CD4-positive, alpha-beta T cell treated with Interleukin-15 for 4 hours (primary cell): Measurements from ENCODE around the gene EPHA3.

Source experiments
- DNase-seq: peaks from one replicate; pipeline ENCODE4 v3.0.0-alpha.2; 2020; ENCODE audit warnings: low spot score

EPHA3 gene

GRCh38 chr3:89154416-89154815 is 47.0 kb downstream of the EPHA3 start:
- DNase-seq, result no peak

GRCh38 chr3:89155811-89156210 is 48.4 kb downstream of the EPHA3 start:
- DNase-seq, result no peak

- DNase-seq, result no peak
These were observed 50.2 kb downstream of the EPHA3 start for GRCh38 chr3:89157575-89157974.

- DNase-seq, result no peak
These were observed 52.2 kb downstream of the EPHA3 start for GRCh38 chr3:89159605-89160004.

GRCh38 chr3:89164774-89165173 is 57.4 kb downstream of the EPHA3 start:
- no peak for DNase-seq

- DNase-seq, result no peak
These were observed 58.3 kb downstream of the EPHA3 start for GRCh38 chr3:89165636-89166263.

- DNase-seq, result no peak
These were observed 64.5 kb downstream of the EPHA3 start for GRCh38 chr3:89171687-89172545.

- DNase-seq, result no peak
These were observed 66.1 kb downstream of the EPHA3 start for GRCh38 chr3:89173546-89173945.

GRCh38 chr3:89179355-89180001 is 72.1 kb downstream of the EPHA3 start:
- no peak for DNase-seq

- DNase-seq, result no peak
These were observed 72.9 kb downstream of the EPHA3 start for GRCh38 chr3:89180334-89180733.

GRCh38 chr3:89182056-89182455 is 74.6 kb downstream of the EPHA3 start:
- DNase-seq, result no peak

- no peak for DNase-seq
These were observed 77.0 kb downstream of the EPHA3 start for GRCh38 chr3:89184151-89184995.

GRCh38 chr3:89186456-89186855 is 79.0 kb downstream of the EPHA3 start:
- no peak for DNase-seq

- DNase-seq, result no peak
These were observed 91.2 kb downstream of the EPHA3 start for GRCh38 chr3:89198591-89198990.

GRCh38 chr3:89212619-89213018 is 105.2 kb downstream of the EPHA3 start:
- no peak for DNase-seq

GRCh38 chr3:89216016-89216739 is 108.8 kb downstream of the EPHA3 start:
- DNase-seq, result no peak

- DNase-seq, result no peak
These were observed 109.8 kb downstream of the EPHA3 start for GRCh38 chr3:89217148-89217685.

GRCh38 chr3:89221924-89222323 is 114.5 kb downstream of the EPHA3 start:
- DNase-seq, result no peak

- no peak for DNase-seq
These were observed 115.8 kb downstream of the EPHA3 start for GRCh38 chr3:89223188-89223587.

GRCh38 chr3:89227218-89227617 is 119.8 kb downstream of the EPHA3 start:
- DNase-seq, result no peak

- no peak for DNase-seq
These were observed 120.2 kb downstream of the EPHA3 start for GRCh38 chr3:89227634-89228033.
